ENCODE data around the gene ZMIZ1.

Gene ZMIZ1

DNA sequence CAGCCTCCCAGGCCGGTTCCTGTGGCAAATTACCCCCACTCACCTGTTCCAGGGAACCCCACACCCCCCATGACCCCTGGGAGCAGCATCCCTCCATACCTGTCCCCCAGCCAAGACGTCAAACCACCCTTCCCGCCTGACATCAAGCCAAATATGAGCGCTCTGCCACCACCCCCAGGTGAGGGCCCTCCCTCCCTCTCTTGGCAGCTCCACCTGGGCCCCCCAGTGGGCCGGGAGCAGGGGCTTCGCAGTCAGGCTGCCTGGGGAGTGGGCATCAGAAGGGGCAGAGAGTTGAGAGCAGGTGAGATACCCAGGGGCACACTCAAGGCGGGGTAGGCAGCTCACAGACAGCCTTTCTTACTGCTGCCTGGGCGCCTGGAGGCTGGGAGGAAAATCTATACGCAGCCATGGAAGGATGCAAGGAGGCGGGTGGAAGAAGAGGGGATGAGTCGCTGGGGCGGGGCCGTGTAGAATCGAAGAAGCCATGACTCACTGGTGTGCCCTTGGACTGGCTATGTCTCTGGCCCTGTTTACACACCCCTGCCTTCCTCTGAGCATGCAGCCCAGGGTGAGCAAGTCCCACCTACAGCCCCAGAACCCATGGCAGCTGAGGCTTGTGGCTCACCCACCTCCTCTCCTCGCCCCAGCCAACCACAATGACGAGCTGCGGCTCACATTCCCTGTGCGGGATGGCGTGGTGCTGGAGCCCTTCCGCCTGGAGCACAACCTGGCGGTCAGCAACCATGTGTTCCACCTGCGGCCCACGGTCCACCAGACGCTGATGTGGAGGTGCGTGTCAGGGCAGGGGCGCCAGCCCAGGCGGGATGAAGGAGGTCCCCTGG is 229.9 kb downstream of the ZMIZ1 start:
- no peak for DNase-seq

DNA sequence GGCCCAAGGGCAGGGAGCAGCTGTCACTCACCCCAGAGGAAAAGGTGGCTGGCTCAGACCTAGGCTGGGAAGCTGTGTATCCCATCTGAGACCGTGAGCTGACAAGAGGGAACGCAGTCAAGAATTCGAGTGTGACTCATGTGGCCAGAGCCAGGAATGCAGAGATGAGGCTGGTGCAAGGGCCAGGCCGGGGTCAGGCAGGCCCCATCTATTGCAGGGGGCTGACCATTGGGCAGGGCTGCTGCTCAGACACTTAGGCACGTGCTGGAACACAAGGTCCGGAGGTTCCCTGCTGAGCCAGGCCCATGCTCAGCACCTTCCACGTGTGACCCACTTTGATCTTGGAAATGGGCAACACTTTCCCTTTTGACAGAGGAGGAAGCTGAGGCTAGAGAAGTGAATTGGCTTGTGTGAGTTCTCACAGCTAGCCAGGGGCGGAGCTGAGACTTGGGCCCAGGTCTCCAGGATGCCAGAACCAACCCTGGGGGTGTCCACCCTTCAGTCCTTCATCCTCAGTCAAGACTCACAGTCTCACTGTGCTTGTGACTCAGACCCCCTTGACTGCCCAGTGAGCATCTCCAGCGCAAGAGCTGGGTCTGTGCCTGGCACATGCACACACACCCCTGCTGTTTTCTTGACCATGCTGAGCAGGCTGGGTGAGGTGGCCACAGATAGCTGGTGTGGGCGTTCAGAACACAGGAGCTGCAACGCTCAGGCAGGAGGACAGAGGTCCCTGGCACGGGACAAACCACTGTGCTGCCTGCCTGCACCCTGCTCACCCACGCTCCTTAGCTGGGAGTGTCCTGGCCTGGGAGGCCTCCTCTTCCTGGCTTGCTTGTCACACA is 230.9 kb downstream of the ZMIZ1 start:
- no peak for DNase-seq

DNA sequence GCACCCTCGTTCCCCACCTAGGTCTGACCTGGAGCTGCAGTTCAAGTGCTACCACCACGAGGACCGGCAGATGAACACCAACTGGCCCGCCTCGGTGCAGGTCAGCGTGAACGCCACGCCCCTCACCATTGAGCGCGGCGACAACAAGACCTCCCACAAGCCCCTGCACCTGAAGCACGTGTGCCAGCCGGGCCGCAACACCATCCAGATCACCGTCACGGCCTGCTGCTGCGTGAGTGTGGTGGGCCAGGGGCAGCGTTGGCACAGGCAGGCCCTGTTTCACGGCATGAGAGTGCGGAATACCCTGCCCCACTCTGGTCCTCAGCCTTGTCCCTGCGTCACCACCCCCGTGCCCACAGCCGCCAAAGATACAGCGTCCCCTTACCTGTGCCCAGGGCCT is 231.9 kb downstream of the ZMIZ1 start:
- DNase-seq = no peak

DNA sequence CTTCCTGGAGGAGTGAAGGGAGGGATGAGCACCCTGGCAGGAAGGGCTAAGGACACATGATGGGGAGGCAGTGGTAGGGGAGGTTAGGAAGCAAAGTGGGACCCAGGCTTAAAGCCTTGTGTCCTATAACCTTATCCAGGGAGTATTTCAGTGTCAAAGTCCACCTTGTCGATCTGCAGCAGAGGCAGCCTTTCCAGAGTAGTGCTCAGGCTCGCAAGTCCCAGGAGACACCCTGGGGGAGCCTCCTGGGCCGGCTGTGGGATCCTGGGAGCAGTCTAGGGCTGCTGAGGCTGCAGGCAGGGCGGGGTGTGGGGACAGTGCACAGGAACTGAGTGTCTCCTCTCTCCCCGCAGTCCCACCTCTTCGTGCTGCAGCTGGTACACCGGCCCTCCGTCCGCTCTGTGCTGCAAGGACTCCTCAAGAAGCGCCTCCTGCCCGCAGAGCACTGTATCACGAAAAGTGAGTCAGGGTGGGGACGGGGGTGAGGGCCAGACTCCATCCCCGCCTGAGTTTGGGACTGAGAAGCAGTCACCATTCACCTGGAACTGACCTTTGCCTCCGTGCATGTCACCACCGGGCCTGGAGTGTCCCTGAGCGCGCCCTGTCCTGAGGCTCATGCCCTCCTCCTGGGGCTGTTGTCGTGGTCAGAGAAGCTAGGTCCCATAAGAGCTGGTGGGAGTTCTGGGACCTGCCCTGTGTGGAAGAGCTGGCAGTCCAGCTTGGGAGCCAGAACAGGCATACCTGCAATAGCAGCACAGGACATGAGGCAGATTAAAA is 233.2 kb downstream of the ZMIZ1 start:
- DNase-seq = no peak

DNA sequence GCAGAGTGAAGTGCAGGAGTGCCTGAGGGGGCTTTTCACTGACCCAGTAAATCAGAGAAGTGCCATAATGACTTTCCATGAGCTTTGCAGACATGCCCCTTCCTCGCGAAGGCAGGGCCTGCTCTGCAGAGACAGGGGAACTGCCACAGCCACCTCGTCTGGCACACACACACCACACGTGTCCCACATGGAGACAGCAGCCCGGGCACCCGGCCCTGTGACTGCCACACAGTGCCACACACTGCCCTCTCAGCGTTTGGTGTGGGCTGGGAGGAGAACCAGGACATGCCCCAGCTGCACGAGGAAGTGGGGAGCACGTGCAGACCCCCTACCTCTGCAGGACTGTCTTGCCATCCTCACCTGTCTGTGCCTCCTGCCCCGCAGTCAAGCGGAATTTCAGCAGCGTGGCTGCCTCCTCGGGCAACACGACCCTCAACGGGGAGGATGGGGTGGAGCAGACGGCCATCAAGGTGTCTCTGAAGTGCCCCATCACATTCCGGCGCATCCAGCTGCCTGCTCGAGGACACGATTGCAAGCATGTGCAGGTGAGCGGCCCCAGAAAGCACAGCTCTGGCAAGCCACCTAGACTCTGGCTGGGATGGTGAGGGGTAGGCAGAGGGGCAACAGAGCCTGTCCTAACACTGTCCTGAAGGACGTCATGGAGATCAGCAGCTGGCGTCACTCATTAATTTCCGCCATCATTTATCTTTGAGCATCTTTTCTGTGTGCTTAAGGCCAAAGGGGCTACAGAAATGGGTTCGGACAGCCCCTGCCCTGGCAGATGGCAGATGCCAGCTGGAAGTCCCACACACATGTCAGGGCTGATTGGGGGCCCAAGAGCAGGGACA is 235.1 kb downstream of the ZMIZ1 start:
- DNase-seq = no peak

DNA sequence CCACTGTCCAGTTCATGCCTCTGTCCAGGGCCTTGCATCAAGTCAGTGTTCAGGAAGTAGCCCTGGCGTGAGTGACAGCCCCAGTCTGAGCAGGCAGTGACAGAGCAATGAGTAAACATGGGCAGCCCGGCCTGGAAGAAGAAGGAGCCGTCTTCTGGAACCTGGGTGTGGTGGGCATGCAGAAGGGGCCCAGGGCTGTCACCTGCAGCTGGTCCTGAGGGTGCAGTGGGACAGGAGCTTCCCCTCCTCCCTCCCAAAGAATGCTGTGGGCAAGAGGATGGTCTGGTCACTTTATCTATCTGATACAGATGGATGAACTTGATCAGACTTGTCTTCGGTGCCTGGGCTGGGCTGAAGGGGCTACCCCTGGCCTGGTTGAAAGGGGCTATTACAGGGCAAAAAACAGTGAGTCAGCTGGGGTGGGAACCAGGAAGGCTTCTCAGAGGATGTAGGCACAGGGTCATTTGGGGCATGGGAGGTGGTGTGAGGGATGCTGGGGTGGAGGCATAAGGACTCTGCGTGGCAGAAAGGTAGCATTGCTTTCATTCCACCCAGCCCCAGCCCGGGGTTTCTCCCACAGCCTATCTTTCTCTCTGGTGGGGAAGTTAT is 235.8 kb downstream of the ZMIZ1 start:
- DNase-seq = no peak

DNA sequence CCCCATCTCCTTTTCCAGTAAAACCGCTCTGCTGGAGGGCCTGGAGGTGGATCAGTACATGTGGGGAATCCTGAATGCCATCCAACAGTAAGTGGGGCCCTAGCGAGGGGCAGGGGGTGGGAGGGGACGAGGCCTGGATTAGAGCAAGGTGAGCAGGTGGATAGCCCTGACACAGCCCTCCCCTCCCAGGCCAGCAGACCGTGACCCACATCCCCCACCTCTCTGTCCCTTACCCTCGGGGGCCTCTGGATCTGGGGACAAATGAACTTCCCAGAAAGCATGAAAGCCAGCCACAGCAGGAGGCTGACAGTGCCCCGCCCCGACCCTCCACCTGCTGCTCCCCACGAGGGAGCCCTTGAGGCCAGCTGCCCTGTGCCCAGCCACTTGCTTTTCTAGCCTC is 236.7 kb downstream of the ZMIZ1 start:
- no peak for DNase-seq

DNA sequence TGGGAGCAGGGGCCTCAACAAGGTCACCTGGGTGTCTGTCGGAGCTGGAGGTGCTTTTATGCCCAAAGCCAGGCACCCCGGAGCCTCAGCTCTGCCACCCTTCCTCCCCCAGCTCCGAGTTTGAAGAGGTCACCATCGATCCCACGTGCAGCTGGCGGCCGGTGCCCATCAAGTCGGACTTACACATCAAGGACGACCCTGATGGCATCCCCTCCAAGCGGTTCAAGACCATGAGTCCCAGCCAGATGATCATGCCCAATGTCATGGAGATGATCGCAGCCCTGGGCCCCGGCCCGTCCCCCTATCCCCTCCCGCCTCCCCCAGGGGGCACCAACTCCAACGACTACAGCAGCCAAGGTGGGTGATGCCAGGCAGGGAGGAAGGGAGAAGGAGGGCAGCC is 237.2 kb downstream of the ZMIZ1 start:
- DNase-seq = no peak

DNA sequence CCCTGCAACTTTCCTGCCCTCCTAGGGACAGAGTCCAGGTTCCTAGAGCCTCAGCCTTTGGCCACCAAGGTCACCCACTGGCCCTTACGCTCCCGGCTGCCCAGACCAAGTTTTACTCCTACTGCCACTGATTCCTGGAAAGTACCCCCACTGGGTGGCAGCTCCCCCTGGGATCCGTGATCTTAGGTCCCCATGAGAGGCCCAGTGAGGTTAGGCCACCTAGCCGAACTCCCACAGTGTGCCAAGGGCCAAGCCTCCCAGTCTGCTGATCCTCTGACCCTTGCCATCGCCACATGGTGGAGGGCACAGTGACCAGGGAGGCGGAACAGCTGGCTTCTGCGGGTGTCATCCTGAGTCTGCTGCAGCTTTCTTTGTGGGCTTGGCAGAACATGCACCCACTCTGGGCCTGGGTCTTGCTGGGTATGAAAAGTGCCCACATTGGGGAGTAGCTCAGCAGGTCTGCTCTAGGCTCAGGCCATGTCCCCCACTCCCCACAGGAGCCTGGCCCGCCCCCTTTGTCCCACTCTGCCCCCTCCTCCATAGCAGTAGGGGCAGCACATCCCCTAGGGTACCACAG is 238.0 kb downstream of the ZMIZ1 start:
- DNase-seq = no peak

DNA sequence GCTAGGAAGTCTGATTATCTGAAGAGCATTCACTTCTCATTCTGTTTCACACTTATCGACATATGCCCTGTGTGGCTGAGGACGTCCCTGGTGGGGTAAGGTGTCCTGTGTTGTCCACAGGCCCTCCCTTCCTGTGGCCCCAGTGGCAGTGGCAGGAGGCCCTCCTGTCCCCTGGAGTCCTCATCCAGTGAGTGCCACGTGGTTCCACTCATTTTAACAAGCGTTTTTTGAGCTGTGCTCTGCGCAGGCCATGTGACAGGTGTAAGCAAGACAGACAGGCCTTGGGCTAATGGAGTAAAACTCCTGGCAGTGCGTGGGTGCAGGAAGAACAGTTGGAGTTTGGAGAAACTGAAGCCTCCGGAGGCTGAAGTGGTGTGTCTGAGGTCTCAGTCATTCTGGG is 239.2 kb downstream of the ZMIZ1 start:
- DNase-seq = no peak

DNA sequence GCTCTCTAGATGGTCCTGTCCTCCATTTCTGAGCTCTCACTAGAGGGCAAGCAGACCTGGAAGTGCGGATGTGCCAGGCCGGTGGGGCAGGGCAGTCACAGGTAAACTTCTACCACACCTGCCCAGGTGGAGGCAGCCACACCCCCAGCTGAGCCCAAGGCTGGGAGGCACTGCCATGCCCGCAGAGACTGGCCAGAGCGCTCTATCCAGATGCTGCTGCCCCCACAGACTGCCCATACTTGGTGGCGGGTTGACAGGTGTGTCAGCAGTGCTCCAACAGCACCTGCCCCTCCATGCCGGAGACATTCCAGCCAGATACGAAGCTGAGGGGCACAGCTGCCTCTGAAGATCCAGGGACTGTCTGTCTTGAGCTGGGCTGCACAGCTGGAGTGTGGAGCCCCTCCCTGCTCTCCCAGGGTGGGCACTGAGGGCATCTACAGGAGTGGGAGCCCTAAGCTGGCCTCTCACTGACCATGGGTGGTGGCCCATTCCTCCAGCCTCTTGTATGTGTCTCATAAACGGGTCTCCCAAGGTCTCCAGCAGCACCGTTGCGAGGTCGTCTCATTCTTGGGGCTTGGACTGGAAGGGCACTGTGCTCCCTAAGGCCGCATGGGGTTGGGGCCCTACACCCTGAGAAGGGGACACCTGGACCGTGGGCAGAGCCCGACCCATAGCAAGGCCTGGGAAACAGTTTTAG is 240.4 kb downstream of the ZMIZ1 start:
- DNase-seq = no peak

DNA sequence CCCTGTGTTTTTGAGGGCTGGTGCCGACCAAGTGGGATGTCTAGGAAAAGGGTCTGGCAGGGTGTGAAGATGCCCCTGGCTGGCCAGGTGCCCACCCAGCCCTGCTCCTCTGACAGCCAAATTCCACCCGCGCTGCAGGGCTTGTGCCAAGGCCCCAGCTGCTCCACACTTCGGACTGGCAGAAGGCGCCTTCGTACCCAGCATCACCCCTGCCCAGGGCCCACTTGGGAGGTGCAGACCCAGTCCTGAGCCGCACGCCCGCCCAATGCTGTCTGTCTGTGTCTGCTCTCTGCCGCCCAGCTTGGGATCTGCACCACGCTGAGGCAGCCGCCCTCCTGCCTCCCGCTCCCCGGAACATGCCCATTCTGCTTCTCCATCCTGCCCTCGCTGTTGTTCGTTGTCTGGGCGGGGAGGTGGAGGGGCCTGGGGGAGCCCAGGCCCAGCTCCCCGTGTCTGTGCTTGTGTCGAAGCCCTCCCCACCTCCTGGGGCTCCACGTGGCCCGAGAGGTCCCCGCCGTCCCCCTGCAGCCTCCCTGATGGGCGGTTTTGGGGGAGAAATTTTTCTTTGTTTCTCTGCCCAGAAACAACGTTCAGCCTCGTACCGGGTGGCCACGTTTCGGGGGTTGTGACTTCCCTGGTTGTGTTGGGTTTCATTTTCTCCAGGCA is 241.6 kb downstream of the ZMIZ1 start:
- DNase-seq = no peak

DNA sequence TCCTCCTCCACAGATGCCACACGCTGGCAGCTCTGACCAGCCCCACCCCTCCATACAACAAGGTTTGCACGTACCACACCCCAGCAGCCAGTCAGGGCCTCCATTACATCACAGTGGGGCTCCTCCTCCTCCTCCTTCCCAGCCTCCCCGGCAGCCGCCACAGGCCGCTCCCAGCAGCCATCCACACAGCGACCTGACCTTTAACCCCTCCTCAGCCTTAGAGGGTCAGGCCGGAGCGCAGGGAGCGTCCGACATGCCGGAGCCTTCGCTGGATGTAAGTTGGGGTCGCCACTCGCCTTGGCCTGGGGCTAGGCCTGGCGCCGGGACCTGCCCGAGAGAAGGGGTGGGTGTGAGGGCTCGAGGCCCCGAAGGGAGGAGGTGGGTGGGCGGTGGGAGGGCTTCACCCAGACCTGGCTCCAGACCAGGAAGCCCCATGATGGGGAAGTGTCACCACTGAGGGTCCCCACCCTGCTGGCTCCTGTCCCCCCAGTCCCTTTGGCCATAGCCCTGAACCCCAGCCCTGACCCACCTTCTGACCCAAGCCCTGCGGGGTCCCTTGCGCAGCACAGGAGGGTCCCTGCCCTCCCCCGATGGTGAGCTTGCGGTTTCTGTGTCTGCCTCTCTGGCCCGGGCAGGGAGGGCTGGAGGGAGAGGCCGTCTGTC is 242.3 kb downstream of the ZMIZ1 start:
- no peak for DNase-seq

DNA sequence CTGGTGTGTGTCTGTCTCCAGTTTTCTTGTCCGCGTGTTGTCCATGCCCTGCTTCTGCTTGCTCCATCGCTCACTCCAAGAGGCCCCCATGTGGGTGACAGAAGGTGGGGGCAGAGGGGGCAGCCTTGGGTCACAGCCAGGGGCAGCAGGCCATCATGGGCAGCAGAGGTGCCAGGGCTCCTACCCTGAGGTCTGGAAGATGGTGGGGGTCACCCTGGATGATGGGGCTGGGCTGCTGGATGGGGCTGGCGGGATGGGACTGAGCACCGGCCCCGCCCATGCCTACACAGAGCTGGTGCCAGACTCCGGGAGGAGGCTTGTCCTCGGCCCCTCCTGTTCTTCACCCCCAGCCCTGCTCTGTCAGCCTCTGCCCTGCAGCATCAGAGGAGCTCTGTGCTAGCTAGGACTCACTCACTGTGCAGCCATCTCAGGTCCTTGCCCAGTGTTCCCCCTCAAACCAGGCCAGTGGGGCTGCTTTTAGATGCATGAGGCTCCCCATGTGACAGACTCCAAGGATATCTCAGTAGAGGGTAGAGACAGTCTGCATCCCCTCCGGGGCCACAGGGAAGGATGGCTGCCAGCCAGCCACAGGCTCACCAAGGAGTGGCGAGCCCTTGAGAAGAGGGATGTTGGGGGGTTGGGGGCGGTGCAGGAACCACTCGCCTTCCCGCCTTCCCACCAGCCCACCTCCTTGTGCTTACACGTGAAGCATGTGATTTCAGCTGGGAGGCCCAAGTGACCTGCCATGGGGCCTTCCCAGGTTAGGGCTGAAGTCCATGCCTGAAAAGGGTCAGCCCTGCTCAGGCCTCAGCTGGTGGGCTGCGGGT is 243.0 kb downstream of the ZMIZ1 start:
- DNase-seq = no peak

DNA sequence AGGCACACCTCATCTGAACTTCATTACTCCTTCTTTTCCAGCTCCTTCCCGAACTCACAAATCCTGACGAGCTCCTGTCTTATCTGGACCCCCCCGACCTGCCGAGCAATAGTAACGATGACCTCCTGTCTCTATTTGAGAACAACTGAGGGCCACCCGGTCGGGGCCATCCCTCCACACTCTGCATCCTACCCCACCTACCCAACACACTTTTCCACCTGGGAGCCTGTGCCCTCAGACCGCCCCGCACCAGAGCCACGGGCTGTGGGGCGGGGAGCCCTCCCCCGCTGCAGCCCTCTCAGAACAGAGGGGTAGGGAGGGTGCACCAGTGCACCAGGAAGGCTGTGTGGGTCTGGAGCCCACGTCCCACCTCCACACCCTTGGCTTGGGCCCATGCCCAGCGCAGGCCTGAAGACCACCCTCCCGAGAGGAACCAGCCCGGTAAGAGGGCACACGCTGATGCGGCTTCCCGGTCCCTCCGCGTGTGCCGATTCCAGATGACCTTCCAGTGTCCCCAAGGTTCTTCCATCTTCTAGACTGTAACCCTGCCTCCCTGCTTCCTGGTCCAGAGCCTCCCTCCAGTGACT is 243.9 kb downstream of the ZMIZ1 start:
- no peak for DNase-seq

DNA sequence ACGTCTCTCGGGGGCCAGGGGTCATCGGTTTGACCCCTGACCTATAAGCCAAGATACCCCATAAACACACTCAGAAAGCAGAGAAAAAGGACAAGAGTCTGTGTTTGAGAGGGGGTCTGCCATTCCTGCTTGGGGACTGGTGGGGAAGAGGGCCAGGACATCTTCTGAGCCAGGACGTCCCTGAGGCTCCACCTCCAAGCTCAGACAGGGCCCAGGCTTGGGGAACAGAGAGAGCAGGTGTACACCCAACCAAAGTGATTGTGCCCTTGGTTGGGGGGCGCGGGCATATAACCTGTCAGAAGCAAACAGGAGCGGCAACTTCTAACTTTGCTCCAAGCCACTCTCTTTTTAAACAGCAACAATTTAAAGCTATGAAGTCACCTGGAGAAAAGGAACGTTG is 244.6 kb downstream of the ZMIZ1 start:
- DNase-seq = no peak

DNA sequence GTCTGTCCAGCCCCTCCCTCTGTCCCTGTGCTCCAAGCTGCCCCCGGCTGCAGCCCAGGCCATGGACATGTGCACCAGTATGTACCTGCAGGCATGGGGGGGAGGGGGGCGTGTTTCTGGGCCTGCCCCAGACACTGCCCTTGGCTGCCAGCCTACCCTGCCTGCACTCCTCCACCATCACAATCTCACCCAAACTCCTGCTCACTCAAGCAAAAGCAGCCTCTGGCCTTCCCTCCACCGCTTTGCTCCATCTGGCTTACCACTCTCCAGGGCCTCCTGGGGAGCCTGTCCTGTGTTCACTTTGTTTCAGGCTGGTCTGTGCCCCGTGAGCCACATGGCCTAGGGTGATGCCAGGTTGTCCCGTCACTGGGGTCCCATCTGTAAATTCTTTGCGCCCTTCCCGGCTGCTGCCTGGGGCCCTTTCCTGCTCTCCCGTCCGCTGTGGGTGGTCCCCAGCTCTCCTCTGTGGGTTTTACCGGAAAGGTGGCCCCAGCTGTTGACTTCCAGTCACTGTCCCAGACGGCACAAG is 245.2 kb downstream of the ZMIZ1 start:
- DNase-seq = no peak

All from NCI-H774 (cell line).